IMR-90 (cell line): ENCODE measurements around the gene CES3.

Experiments used
- CEBPB ChIP-seq: IDR thresholded peaks from 2 replicates; pipeline ENCODE4 v1.6.1; 2012; ENCODE audit warnings: low read depth, low read length, improper control_type of control experiment
- MXI1 ChIP-seq: IDR thresholded peaks from 2 replicates; pipeline ENCODE4 v1.6.1; 2012; ENCODE audit warnings: low read depth, mild to moderate bottlenecking, low read length, moderate library complexity, borderline replicate concordance
- NFE2L2 ChIP-seq: fragments of 150-350 bp; IDR thresholded peaks from 2 replicates; pipeline ENCODE4 v1.6.1; 2016; ENCODE audit warnings: low read depth, mild to moderate bottlenecking, low read length
- POLR2A ChIP-seq: IDR thresholded peaks from 2 replicates; pipeline ENCODE4 v1.6.1; 2012; ENCODE audit warnings: mild to moderate bottlenecking, low read depth, low read length
- RAD21 ChIP-seq: IDR thresholded peaks from 2 replicates; pipeline ENCODE4 v1.6.1; 2012; ENCODE audit warnings: low read length, improper control_type of control experiment
- TF ChIP-seq, protein P1 (sequence below): fragments of 150-350 bp; IDR thresholded peaks from 2 replicates; pipeline ENCODE4 v1.6.1; 2017; ENCODE audit warnings: mild to moderate bottlenecking, antibody characterized with exemption, low read length, low read depth
- TF ChIP-seq, protein P2 (sequence below): conservative IDR thresholded peaks from 2 replicates; pipeline ENCODE4 v1.5.1; 2012; ENCODE audit warnings: mild to moderate bottlenecking, low read depth, low read length, improper control_type of control experiment

DNA sequence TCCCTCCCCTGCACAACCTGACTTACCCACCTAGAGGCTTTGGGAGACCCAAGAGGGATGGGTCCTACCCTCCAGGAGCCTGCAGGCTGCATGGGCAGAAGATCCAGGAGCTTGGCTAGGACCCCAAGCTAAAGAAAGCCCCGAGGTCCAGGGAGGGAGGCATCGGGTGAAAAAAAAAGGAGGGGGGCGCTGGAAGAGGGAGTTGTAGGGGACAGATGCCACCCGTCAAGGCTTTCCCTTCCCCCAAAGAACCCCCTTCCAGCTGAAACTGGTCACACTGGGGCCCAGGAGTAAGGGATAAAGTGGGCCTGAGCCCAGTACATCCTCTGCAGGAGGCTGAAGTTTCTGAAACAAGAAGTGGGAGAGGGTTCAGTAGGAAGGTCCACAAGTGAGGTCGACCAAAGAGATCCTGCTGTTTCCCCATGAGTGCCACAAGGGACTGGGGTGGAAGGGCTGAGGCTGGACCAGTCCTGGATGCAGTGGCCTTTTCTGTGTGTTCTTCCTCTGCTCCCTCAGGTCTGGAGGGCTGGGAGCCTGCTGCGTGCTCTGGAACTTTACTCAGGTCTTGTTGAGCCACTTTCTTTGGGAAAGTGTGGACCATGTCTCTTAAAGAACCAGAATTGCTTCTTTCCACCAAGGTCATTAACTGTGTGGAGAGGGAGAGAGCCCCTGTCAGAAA lies 53.7 kb downstream of the CES3 start:
- TF ChIP-seq, protein P1, sequence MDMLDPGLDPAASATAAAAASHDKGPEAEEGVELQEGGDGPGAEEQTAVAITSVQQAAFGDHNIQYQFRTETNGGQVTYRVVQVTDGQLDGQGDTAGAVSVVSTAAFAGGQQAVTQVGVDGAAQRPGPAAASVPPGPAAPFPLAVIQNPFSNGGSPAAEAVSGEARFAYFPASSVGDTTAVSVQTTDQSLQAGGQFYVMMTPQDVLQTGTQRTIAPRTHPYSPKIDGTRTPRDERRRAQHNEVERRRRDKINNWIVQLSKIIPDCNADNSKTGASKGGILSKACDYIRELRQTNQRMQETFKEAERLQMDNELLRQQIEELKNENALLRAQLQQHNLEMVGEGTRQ: no peak
- TF ChIP-seq, protein P2, sequence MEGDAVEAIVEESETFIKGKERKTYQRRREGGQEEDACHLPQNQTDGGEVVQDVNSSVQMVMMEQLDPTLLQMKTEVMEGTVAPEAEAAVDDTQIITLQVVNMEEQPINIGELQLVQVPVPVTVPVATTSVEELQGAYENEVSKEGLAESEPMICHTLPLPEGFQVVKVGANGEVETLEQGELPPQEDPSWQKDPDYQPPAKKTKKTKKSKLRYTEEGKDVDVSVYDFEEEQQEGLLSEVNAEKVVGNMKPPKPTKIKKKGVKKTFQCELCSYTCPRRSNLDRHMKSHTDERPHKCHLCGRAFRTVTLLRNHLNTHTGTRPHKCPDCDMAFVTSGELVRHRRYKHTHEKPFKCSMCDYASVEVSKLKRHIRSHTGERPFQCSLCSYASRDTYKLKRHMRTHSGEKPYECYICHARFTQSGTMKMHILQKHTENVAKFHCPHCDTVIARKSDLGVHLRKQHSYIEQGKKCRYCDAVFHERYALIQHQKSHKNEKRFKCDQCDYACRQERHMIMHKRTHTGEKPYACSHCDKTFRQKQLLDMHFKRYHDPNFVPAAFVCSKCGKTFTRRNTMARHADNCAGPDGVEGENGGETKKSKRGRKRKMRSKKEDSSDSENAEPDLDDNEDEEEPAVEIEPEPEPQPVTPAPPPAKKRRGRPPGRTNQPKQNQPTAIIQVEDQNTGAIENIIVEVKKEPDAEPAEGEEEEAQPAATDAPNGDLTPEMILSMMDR: no peak
- TF ChIP-seq RAD21: no peak
- no peak for TF ChIP-seq NFE2L2
- TF ChIP-seq POLR2A: no peak
- no peak for TF ChIP-seq CEBPB
- TF ChIP-seq MXI1: no peak
